MV-4-11 (cell line): ENCODE data around the gene P2RY12.
A peak's percentile ranks its signal among the peaks of the same experiment; 100 is the strongest.

Experiments used
- DNase-seq: peaks from one replicate; lab custom pipeline; 2025; lab: John Stamatoyannopoulos, UW

The P2RY12 gene

GRCh38 chr3:151346292-151346691 is 38.3 kb downstream of the P2RY12 start:
- DNase-seq, result peak; percentile 95

- no peak for DNase-seq
Observed at GRCh38 chr3:151345859-151346258, 38.7 kb downstream of the P2RY12 start.

- peak; percentile 13 for DNase-seq
Observed at GRCh38 chr3:151331696-151332095, 52.9 kb downstream of the P2RY12 start.

- DNase-seq, result peak; percentile 71
Observed at GRCh38 chr3:151330899-151331298, 53.7 kb downstream of the P2RY12 start.

- DNase-seq, result peak; percentile 66
Observed at GRCh38 chr3:151330379-151330778, 54.2 kb downstream of the P2RY12 start.

- peak; percentile 9 for DNase-seq
Observed at GRCh38 chr3:151329363-151329762, 55.2 kb downstream of the P2RY12 start, which contains the start of gene P2RY13. P2RY13 (minus strand) TSS chr3:151329549; CDS start chr3:151329528, 21 bp downstream.

GRCh38 chr3:151328298-151328995 is 56.1 kb downstream of the P2RY12 start:
- peak; percentile 22 for DNase-seq

GRCh38 chr3:151327571-151328198 is 56.9 kb downstream of the P2RY12 start:
- peak; percentile 21 for DNase-seq

GRCh38 chr3:151322511-151322910 is 62.0 kb downstream of the P2RY12 start:
- peak; percentile 15 for DNase-seq

GRCh38 chr3:151321526-151321925 is 63.0 kb downstream of the P2RY12 start:
- peak; percentile 14 for DNase-seq

- DNase-seq, result no peak
Observed at GRCh38 chr3:151320131-151320530, 64.4 kb downstream of the P2RY12 start.

- no peak for DNase-seq
Observed at GRCh38 chr3:151319628-151320027, 64.9 kb downstream of the P2RY12 start.

GRCh38 chr3:151318991-151319390 is 65.6 kb downstream of the P2RY12 start:
- peak; percentile 51 for DNase-seq

GRCh38 chr3:151318313-151318712 is 66.2 kb downstream of the P2RY12 start:
- no peak for DNase-seq

- DNase-seq, result no peak
Observed at GRCh38 chr3:151316267-151316991, 68.1 kb downstream of the P2RY12 start, which contains the start of gene GPR87. GPR87 (minus strand) TSS chr3:151316820; CDS start chr3:151300100, 16,720 bp downstream.

GRCh38 chr3:151315846-151316245 is 68.7 kb downstream of the P2RY12 start:
- no peak for DNase-seq

GRCh38 chr3:151315136-151315535 is 69.4 kb downstream of the P2RY12 start:
- DNase-seq, result no peak

- DNase-seq, result no peak
Observed at GRCh38 chr3:151314593-151314992, 70.0 kb downstream of the P2RY12 start.

GRCh38 chr3:151314137-151314536 is 70.4 kb downstream of the P2RY12 start:
- no peak for DNase-seq

GRCh38 chr3:151312972-151313371 is 71.6 kb downstream of the P2RY12 start:
- DNase-seq, result no peak

GRCh38 chr3:151309566-151309965 is 75.0 kb downstream of the P2RY12 start:
- DNase-seq, result no peak

GRCh38 chr3:151307583-151308488 is 76.7 kb downstream of the P2RY12 start:
- DNase-seq, result no peak
